ENCODE measurements around the gene EPHB1.
A peak's percentile ranks its signal among the peaks of the same experiment; 100 is the strongest.
"Not testable (repeated sequence)": the region's sequence is repeated elsewhere in the genome, so short reads cannot be mapped to it uniquely, and the experiment has no call there.

Gene EPHB1

DNA sequence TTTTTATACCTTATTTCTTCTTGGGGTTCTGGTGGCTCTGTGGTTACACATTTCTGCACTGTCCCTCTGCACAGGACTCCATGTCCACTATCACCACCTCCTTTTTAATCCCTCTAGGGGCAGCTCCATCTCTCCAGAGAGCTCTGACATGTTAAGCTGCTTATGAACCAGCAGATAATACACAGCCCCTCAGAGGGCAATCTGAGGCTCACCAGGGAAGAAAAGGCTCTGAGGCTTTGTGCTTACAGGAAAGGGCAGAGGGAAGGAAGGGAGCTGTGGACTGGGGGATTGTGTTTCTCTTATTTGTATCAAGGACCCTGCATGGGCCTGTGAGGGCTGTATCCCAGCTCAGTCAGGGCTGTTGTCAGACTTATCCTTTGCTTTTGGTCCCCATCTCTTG lies 164.5 kb downstream of the EPHB1 start:
- no peak for DNase-seq

DNA sequence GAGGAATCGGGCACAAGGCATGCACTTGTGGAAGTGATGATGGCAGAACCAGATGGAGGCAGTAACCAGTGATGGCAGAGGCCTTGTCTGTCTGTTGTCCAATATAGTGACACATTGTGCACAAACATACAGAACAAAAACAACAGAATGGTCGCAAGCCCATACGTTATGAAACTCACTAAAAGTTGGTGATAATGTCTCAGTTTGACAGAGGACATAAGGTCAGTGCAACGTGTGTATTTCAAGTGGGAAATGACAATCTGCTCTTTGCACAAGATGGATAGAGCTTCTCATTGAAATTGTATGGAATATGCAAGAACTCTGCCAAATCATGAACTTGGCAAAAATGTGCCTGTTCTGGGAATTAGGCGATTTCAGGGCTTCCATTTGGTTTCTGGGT lies 169.2 kb downstream of the EPHB1 start:
- DNase-seq, result no peak

DNA sequence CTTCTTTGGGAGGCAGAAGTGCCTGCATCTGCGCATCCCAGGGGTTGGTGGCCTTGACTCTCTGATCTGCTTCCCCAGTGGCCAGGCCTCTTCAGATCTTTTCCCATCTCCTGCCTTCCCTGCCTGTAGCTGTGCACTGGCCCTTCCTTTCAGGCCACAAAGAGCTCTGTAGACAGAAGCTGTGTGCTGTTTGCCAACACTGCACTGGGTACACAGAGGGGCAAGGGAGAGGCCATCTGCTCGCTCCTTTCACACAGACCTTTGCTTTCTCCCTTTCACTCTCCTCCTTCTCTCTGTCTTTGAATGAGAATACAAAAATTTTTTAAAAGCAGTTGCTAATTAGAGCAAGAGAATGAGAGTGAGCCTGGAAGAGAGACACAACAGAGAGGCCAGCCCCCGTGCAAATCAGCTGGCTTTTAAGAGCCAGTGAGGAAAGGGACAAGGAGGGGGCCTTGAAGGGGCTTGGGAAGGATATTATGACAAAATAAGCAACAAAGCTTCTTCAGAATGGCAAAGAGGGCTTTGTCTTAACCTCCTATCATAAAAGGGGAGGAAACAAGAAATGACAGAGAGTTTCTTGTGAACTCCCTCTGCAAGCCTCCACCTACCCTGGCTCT lies 170.9 kb downstream of the EPHB1 start:
- DNase-seq, result no peak

DNA sequence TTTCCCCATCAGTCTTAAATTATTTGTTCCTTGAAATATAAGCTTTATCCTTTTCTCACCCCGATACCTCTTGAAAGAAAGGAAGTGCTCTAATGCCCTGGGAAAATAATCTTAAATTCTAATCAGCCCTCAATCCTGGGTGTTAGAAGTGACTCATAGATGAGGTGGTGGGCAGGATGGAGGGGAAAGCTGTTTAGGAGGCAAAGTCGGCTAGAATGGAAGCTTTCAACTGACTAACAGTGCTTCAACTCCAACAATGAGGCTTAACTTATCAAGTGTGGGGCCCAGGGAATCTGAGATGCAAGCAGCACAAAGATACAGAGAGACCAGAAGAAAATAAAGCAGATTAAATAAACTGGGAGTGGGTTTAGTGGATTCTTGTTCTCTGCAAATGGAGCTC lies 175.8 kb downstream of the EPHB1 start:
- DNase-seq, result no peak

DNA sequence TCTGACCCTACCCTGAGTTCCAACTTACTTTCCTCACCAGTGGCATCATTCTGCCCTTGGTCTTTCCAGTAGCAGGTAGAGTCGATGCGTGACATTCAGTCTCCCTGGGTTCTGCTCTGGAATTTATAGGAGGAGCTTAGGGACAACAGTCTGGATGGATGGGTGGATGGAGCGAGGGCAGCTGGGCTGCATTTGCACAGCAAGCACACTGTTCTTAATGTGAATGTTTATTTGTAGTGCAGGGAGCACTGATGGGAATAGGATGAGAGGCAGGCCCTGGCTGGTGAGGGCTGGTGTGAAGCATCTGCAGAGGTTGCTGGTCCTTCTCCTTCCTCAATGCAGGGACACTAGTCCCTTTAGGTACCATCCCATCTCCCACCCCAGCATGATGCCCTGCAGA lies 176.2 kb downstream of the EPHB1 start:
- no peak for DNase-seq

DNA sequence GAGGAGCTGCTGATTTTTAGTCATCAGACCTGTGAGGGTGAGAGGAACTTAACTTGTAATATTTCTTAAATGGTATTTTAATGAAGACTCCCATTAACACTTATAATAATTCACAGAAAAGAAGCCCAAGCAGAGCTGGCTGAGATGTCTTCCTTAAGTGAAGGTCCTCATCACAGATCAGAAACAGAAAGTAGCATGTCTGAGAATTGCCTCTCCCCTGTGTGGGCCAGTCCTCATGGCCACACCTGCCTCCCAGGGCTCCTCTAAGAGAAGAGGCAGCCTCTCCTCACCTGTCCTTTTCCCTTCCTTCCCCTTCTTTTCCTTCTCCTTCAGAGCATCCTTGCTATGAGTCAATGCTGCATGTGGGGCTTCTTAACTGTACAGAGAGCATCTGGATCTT lies 176.8 kb downstream of the EPHB1 start:
- DNase-seq, result not testable (repeated sequence)

DNA sequence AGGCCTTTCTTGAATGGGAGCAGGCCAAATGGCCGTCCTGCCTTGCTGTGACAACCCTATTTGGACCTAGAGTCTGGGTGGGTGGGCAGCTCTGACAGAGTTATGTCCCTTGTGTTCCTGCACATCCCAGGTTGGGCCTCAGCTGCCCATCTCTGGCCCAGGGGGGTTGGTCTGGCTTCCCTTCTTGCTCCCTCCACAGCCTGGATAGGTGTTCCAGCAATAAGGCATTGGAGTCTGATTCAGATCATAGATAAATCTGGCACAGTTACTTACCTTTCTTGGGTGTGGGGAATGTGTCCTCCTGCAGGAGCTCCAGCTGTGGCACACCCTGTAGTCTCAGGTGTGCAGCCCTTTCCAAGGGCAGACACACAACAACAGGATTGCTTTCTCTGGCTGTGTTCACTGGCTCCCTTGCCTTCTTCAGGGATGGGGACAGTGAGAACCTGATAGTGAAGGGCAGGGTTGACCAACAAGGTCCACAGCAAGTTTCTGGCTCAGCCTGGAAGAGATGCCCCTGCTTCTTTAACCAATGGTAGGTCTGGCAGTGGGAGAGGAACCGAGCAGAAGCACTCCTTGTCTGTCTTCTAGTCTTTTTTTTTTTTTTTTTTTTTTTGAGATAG lies 177.9 kb downstream of the EPHB1 start:
- DNase-seq, result no peak

DNA sequence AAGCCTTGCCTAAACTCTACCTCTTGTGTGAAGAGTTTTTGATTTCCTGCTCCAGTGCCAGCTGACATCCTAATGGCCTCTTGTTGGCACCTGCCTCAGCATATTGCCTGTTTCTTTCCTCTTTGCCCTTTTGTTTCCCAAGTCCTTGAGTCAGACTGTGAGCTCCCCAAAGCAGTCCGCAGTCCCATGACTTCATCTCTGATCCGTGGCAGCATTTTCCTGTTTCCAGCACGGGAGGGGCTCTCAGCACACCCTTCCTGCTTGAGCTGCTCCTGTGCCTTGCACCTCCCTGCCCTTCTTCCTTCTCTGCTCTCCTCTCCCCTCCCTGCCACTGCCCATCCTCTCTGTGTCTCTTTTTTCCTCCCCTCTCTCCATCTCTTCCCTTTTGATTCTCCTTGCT lies 179.6 kb downstream of the EPHB1 start:
- DNase-seq, result no peak

DNA sequence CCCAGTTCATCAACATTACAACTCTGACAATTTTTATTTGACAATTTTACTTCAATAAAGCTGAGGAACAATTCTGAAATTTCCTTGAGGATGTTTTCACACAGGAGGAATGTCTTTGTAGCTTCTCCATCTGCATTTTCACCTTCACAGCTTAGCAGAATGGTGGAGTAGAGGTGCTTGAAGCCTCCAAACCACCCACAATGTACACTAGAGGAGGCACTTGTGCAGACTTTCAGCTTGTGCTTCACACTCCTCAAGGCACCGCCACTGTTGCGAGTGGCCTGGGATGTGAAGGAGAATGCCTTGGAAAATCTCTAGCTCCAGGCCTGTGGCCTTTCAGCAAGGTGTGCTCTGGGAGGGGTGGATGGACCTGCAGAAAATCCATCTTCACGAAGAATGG lies 181.9 kb downstream of the EPHB1 start:
- no peak for DNase-seq

DNA sequence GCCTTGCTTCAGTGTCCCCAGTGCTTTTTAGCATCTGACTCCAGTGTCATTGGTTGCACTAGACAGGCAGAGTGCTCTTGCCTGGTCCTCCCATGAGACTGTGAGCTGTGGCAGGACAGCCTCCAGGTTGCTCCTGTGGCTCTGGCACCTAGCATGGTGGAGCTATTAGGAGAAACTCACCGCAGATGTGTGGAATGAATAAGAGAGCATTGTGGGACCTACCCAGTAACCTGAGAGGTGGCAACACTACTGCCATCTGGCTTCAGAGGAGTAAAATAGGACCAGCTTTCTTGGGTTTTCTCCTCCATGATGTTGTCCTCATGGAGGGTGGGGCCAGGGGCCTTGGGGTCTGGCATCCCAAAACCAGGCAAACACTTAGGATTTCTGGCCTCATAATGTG lies 183.6 kb downstream of the EPHB1 start:
- DNase-seq, result no peak

DNA sequence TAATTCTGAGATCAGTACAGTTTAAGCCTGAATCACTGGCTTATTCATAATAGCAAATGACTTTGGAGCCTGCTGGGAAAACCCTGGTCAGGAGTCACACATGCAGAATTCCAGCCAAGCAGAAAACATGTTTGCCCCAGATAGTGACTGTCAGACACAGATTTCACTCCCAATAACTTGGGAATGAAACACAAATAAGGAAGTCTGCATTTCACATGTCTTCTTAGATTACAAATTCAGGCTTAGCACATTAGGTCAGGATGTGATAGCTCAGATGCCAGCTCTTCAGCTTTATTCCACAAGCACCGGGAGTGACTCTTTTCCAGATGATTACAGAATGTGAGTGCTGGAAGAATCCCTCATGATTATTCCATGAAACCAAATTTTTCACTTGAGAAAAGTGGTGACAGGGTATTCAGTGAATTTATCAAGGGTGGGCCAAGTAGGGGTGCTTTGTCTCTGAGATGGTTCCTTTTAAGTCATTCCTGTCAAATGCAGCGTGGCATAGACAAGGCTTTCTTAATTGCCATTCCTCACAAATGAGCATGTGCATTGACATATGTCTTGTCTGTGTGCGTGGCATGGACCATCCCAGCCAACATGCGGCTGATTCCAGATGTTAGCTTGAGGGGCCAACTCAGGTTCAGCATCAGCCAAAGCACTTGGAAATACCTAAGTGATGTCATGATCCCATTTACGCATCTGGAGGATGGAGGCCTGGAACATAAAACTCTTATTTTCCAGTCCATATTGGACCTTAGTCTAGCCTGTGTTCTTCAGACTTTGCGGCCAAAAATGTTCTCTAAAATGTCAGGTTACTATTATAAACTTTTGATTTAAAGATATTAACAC lies 191.0 kb downstream of the EPHB1 start:
- DNase-seq, result peak; percentile 31

DNA sequence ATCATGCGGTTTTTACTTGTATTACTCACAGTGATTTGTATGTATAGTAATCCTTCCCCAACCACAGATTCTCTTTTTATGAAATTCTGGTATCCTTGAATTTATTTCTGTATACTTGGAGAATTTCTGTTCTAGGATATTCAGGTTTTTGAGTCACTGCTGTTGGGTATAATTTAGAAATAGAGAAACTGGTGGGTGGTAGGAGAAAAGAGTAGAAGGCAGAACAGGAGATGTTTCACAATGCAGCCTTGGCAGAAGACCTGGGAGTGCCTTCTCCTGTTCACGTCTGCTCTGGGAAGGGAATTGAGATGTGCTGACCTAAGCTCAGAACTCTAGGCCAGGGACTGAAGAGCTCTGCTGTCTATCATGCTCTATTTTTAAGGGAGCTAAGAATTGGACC lies 193.6 kb downstream of the EPHB1 start:
- DNase-seq, result no peak

DNA sequence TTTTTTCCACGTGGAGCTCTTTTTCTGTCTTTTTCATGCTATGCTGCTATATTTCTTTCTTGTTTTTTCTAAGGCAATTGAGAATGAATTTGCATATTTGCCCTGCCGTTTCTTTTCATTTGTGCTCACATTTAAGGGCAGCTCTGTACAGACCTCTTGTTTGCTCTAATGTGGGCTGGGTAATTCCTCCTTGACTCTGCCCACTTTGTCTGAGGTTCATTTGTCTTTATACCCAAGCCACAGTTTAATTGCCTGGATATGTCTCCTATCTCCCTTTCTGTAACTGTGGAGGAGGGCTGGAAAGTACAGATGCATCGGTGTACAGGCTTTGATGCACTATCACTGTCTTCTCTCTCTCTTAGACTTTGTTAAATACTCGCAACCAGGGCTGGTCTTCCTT lies 195.9 kb downstream of the EPHB1 start:
- DNase-seq, result no peak

DNA sequence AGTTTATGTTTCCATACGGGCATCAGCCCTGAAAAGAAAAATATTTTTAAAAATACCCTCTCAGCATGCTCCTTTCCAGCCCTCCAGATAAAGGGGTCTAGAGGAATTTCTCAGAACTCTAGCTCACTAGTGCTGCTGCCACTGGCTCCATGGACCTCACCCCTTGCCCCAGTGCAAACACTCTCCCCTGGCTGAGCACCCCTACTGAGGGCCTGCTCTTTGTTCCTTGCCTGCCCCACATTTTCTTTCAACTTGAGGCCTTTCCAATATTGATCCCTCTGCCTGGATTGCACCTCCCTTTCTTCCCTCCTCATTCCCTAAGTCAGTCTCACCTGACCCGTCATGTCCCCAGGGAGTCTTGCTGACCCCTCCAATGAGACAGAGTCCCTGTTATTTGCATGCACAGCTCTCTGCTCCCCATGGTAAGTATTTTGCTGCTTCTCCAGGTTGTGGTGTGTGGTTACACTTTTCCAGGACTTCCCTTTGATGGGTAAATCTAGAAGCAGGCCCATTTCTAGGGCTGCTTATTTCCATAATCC lies 196.5 kb downstream of the EPHB1 start:
- no peak for DNase-seq

DNA sequence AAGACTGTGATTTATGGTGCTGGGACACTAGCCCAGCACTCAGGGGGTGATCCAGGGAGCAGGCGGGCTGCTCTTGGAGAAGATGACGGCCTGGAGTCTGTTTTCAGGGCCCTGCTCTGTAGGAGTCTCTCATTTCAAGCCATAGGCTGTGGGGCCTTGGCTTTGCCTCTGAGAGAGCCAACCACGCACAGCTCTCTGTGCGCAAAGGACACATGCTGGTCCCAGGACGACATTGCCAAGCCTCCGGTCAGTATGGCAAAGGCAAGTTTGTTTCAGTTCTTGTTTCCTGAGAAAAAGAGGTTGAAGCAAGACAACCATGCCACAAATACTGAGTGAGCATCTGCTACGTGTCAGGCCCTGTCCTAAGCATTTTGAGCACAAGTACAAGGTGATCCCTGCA lies 197.1 kb downstream of the EPHB1 start:
- DNase-seq, result no peak

DNA sequence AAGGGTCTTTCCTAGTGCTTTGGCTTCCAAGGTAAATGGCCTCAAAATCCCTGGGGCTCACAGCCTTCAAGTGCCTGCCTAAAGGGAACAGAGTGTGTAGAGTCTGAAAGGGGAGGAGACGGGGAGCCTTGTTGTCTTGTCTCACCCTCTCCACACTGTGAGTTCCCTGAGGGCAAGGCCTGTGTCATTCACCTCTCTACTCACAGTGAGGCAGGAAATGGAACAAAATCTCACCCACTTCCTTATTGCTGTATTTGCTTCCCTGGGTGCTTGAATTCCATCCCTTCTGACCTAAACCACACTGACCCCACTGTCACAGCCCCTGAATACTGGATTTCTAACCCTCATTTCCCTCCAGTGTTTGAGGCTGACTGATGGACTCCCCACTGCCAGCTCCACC lies 197.5 kb downstream of the EPHB1 start:
- no peak for DNase-seq

DNA sequence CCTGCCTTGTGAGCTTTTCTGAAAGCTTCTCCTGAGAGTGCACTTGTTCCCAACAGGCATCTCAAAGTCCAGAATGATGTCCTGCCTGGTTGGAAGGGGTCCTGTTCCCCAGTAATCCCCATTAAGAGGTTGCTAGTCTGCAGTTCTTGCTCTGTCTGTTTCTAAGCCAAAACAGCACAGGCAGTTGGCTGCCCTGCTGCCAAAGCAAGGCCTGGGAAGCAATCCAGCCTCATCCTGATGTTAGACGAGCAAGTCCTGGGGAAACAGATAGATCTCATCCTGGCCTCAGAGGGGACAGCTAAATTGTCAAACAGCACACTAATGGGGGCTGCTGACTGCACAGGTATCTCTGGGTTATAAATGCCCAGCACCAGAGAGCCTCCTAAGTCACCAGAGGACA lies 198.0 kb downstream of the EPHB1 start:
- no peak for DNase-seq

DNA sequence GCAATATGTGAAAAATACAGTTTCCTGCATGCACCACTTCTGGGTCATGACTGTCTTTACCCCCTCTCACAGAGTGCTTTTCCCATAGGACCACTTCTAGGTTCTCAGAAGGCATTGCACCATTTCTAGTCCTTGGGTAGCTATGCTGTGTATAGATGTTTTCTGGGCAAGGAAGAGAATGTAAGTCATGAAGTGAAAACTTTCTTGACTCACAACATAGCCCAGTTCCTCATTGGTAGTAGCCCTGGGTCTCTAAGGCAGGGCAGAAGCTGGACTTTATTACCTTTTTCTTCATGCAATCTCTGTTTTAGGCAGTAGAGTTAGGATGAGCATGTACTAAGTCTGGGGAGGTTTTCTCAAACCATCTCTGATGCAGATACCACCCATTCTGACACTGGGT lies 203.1 kb downstream of the EPHB1 start:
- DNase-seq, result no peak

DNA sequence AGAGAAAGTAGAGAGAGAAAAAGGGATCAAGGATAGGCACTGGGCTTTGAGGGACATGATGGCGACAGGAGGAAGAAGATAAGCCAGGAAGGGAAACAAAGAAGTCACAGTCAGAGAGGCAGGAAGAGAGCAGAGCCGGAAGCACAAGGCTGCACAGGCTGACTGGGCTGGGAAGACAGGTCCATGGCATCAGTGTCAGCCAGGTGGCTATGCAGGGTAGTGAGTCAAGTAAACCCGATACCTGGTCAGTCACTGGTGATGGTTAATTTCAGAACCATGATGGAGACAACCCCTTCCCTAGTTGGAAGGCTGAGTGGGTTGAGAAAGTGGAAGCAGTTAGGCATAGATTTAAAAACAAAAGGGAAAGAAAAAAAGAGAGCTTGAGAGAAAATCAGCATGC lies 203.8 kb downstream of the EPHB1 start:
- no peak for DNase-seq

DNA sequence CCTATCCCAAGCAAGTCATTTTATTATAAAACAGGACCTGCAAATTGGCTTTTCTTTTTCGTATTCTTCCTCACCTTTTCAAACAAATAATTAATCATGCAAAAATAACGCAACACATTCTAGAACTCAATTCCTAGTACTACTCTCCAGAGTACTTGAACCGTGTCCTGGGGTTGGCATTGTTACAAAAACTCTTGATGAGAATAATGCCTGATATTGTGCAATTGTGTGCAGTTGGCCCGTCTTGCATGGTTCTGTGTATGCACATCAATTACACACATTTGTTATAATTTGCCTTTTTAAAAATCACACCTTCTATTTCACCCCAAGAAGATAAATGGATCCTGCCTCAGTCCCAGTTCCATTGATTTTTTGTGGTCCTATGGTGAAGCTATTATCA lies 205.4 kb downstream of the EPHB1 start:
- no peak for DNase-seq

DNA sequence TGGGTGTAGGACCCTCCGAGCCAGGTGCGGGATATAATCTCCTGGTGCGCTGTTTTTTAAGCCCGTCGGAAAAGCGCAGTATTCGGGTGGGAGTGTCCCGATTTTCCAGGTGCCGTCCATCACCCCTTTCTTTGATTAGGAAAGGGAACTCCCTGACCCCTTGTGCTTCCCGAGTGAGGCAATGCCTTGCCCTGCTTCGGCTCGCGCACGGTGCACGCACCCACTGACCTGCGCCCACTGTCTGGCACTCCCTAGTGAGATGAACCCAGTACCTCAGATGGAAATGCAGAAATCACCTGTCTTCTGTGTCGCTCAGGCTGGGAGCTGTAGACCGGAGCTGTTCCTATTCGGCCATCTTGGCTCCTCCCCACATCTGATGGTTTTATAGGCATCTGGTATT lies 210.6 kb downstream of the EPHB1 start:
- not testable (repeated sequence) for DNase-seq

DNA sequence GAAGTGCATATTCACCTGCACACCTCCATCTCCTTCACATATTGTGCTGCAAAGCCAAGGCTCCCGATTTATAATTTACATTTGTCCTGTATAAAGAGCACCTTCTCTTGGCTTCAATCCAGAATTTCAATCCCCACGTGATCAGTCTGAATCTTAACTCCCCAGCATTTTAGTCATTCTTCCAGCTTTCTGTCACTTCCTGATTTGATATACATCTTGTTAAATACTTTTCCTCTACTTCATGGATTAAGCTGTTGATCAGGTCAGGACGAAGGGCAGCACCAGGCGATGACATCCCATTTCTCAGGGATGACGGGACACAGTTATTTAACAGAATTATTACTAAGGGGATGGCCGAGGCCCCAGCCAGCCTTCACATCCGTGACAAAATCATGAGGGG lies 212.5 kb downstream of the EPHB1 start:
- DNase-seq, result peak; percentile 71

DNA sequence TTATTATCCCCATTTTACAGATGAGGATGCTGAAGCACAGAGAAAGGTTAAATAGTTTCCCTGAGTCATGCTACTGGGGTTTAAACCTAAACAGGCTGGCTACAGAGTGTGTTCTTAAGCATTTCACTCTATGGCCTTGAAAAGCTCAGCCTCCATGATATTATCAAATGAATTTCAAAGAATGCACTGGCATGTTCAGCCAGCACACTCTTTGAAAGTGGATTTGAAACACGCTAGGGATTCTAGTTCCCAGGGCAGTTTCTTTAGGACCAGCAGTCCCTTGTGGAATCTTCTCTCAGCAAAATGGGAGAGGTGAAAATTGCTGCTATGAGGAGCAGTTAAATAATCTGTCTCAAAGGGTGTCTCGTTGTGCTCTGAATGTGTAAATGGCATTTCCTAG lies 213.3 kb downstream of the EPHB1 start:
- DNase-seq, result no peak

DNA sequence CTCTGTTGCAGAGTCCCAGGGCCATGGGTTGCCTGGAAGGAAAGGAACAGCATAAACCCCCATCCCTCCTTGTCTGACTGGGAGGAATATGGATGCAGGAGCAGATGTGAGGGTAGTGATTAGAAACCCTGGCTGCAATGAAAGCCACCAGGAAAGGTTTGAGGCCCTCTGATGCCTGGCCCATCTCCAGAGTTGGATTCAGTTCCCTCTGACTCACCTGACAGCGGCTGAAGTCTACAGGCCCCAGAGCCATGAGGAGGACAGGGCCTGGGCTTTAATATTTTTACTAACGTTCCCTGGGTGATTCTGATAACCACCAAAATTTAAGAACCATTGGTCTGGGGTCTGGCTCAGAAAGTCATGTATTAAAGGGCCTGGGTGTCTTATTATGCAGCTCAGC lies 214.0 kb downstream of the EPHB1 start:
- no peak for DNase-seq
